ELF-1 (cell line): Measurements from ENCODE around the gene SLC6A19.

ENCODE experiments used
- DNase-seq: peaks from one replicate; pipeline ENCODE4 v3.0.0-alpha.2; 2016; ENCODE audit warnings: low read depth, low spot score

SLC6A19 gene

GRCh38 chr5:1166370-1166769 lies 35.0 kb upstream of the SLC6A19 start:
- DNase-seq: no peak

GRCh38 chr5:1167361-1167727 lies 34.1 kb upstream of the SLC6A19 start:
- no peak for DNase-seq

GRCh38 chr5:1167728-1168709 lies 33.4 kb upstream of the SLC6A19 start:
- DNase-seq: peak; percentile 80

- DNase-seq: no peak
These were observed 32.6 kb upstream of the SLC6A19 start for GRCh38 chr5:1168796-1169195.

- DNase-seq: no peak
These were observed 31.9 kb upstream of the SLC6A19 start for GRCh38 chr5:1169211-1170115.

GRCh38 chr5:1171340-1171941 lies 30.0 kb upstream of the SLC6A19 start:
- no peak for DNase-seq

- DNase-seq: no peak
These were observed 29.3 kb upstream of the SLC6A19 start for GRCh38 chr5:1172007-1172581.

GRCh38 chr5:1172670-1173404 lies 28.6 kb upstream of the SLC6A19 start:
- DNase-seq: no peak

- DNase-seq: no peak
These were observed 27.8 kb upstream of the SLC6A19 start for GRCh38 chr5:1173485-1174070.

GRCh38 chr5:1174122-1174936 lies 27.1 kb upstream of the SLC6A19 start:
- peak; percentile 82 for DNase-seq

- DNase-seq: no peak
These were observed 26.4 kb upstream of the SLC6A19 start for GRCh38 chr5:1175015-1175414.

GRCh38 chr5:1175801-1176472 lies 25.5 kb upstream of the SLC6A19 start:
- DNase-seq: no peak

- DNase-seq: peak; percentile 77
These were observed 24.7 kb upstream of the SLC6A19 start for GRCh38 chr5:1176473-1177391.

GRCh38 chr5:1177826-1178528 lies 23.4 kb upstream of the SLC6A19 start:
- DNase-seq: no peak

GRCh38 chr5:1178529-1179382 lies 22.6 kb upstream of the SLC6A19 start:
- DNase-seq: no peak

- no peak for DNase-seq
These were observed 22.0 kb upstream of the SLC6A19 start for GRCh38 chr5:1179383-1179715.

- no peak for DNase-seq
These were observed 21.3 kb upstream of the SLC6A19 start for GRCh38 chr5:1180096-1180495.
